Testis (tissue), 2 donors: ENCODE measurements around the gene DCTN5.

Experiments
- POLR2A ChIP-seq: fragments of 450-650 bp; IDR thresholded peaks from one replicate; pipeline ENCODE4 v1.6.1; 2017; ENCODE audit warnings: antibody characterized with exemption, mild to moderate bottlenecking, moderate library complexity
- TF ChIP-seq, protein P1 (sequence below), 3 experiments: fragments of 450-650 bp in 2 of 3; fragments of 200-600 bp in 1 of 3; sonication (generic) in 1 of 3; IDR thresholded peaks; one replicate each; pipeline ENCODE4 v1.5.1; 2016 to 2019; ENCODE audit warnings: antibody characterized with exemption in 3 of 3, mild to moderate bottlenecking in 2 of 3, moderate library complexity in 1 of 3

GRCh38 chr16:23709536-23709935 is 68.3 kb downstream of the DCTN5 start:
- no peak for TF ChIP-seq POLR2A
- TF ChIP-seq, protein P1, sequence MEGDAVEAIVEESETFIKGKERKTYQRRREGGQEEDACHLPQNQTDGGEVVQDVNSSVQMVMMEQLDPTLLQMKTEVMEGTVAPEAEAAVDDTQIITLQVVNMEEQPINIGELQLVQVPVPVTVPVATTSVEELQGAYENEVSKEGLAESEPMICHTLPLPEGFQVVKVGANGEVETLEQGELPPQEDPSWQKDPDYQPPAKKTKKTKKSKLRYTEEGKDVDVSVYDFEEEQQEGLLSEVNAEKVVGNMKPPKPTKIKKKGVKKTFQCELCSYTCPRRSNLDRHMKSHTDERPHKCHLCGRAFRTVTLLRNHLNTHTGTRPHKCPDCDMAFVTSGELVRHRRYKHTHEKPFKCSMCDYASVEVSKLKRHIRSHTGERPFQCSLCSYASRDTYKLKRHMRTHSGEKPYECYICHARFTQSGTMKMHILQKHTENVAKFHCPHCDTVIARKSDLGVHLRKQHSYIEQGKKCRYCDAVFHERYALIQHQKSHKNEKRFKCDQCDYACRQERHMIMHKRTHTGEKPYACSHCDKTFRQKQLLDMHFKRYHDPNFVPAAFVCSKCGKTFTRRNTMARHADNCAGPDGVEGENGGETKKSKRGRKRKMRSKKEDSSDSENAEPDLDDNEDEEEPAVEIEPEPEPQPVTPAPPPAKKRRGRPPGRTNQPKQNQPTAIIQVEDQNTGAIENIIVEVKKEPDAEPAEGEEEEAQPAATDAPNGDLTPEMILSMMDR (IDR thresholded peaks at IDR 0.05): no peak
